ENCODE results near the gene EDN1.

GRCh38 chr6:12344961-12345693 lies 55.0 kb downstream of the EDN1 start:
- TF ChIP-seq CTCF (IDR thresholded peaks at IDR 0.05; ENCODE audit: borderline replicate concordance, extremely low read depth, low read length, poor library complexity, severe bottlenecking) (no peak), EZH2 (IDR thresholded peaks at IDR 0.05; ENCODE audit: borderline replicate concordance, low read depth, low read length, severe bottlenecking) (no peak)

Data from DND-41 (cell line).